ENCODE data around the gene SYK. TPM values are rescaled to one million over a fixed set of nuclear protein-coding genes. Genes with fewer than 3 reads are reported as not detected.

The SYK gene
- total RNA-seq, 1 donor from 2014 or later, result 88.9 TPM

DNA sequence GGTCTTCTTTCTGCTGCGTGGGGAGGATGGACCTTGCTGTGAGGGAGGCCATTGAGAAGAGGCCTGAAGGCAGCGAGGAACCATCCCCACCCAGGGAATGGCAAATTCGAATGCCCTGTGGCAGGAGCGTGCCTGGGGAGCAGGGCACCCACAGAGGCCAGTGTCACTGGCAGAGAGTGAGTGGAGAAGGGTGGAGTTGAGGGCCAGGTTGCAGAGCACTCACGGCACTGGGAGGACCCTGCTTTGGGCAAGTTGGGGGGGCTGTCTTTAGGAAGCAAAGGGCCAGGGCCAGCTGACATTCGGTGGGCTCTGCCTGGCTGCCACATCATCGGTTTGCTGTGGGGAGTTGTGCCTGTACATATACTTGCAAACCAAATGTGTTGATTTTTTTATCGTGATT, 47.2 kb downstream of the SYK start:
- no peak for ATAC-seq
- no peak for DNase-seq

DNA sequence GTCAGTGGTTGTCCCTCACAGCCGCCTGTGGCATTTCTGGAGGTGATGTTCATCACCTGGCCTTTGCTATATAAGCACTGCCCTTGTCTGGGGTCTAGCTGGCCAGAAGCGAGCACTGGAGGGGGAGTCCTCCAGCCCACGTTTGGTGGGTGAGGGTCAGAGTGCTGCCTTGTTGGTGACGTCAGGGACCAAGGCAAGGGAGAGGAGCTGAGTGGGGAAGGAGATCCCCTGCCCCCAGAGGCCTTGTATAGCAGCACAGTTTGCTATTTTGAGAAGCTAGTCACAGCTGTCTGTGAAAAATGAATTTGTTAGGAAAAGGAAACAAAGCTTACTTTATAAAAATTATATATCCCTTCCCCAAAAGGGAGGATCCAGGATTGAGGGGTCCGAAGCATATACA, 49.8 kb downstream of the SYK start:
- DNase-seq (no peak), ATAC-seq (no peak)
- TF ChIP-seq, protein P1, sequence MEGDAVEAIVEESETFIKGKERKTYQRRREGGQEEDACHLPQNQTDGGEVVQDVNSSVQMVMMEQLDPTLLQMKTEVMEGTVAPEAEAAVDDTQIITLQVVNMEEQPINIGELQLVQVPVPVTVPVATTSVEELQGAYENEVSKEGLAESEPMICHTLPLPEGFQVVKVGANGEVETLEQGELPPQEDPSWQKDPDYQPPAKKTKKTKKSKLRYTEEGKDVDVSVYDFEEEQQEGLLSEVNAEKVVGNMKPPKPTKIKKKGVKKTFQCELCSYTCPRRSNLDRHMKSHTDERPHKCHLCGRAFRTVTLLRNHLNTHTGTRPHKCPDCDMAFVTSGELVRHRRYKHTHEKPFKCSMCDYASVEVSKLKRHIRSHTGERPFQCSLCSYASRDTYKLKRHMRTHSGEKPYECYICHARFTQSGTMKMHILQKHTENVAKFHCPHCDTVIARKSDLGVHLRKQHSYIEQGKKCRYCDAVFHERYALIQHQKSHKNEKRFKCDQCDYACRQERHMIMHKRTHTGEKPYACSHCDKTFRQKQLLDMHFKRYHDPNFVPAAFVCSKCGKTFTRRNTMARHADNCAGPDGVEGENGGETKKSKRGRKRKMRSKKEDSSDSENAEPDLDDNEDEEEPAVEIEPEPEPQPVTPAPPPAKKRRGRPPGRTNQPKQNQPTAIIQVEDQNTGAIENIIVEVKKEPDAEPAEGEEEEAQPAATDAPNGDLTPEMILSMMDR (IDR thresholded peaks at IDR 0.05), result no peak
- no peak overlapping the region for H3K27ac ChIP-seq
- H3K9me3 ChIP-seq, result no peaks in the 10 kb centered on the region
- H3K36me3 ChIP-seq, result peaks cover 38% of the 10 kb centered on the region
- H3K4me3 ChIP-seq, result no peak overlapping the region
- intact Hi-C loops (cut with DNase I), result no loop called here
- no peaks in the 10 kb centered on the region for H3K4me1 ChIP-seq
- H3K27me3 ChIP-seq (ENCODE audit: low read depth), result no peaks in the 10 kb centered on the region

More for the DNA sequence above, 47.2 kb downstream of the SYK start:
- Histone ChIP-seq H3K9me3 (no peaks in the 10 kb centered on the region), H3K4me1 (no peaks in the 10 kb centered on the region), H3K27me3 (ENCODE audit: low read depth) (no peaks in the 10 kb centered on the region), H3K36me3 (peaks cover 63% of the 10 kb centered on the region), H3K4me3 (no peak overlapping the region), H3K27ac (no peak overlapping the region)
- TF ChIP-seq, protein P1 (IDR thresholded peaks at IDR 0.05), result no peak
- intact Hi-C loops (cut with DNase I), result no loop called here

DNA sequence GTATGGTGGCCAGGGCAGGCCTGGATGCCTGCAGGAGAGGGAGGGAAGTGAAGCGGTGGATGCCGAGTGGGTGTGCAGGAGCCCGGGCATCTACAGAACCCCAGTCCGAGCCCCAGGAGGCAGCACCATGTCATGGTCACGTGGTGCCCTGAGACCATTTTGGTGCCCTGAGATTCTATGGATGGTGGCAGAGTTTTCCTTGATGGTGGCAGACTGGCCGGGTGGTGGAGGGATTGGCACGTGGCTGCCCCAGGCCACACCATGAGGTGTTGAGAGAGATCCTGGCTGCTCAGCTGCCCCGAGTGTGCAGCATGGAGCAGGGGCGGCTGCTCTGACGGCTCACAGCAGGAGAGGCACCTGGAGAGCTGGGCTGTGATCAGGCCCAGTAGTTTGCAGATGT, 52.3 kb downstream of the SYK start:
- no peaks in the 10 kb centered on the region for H3K9me3 ChIP-seq
- H3K4me1 ChIP-seq, result peaks cover 7% of the 10 kb centered on the region
- ATAC-seq, result no peak
- H3K27me3 ChIP-seq (ENCODE audit: low read depth), result no peaks in the 10 kb centered on the region
- no peak for DNase-seq
- H3K27ac ChIP-seq, result no peak overlapping the region
- TF ChIP-seq, protein P1 (IDR thresholded peaks at IDR 0.05), result no peak
- H3K4me3 ChIP-seq, result no peak overlapping the region
- H3K36me3 ChIP-seq, result peaks cover 24% of the 10 kb centered on the region
- intact Hi-C loops (cut with DNase I), result no loop called here

DNA sequence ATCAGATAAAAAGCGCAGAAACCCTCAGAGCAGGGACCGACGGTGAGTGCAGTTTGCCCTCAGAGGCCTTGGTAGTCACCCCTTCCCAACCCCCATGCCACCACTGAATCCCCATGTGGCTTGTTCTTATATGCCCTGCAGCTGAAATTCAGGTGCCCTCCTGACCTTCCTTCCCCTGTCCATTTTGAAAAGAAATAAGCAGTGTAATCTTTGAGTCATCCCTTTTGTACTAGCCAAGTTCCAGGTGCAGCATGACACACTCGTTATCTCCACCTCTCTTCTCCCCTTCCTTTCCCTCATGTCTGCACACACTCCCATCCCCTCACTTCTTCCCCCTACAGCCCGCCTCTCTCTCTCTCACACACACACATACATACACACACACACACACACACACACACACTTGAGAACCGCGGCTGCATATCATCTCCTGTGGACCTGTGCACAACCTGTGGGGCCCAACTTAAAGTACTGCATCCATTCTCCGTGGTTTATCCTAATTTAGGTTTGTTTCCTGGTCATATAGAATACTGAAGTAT, 53.1 kb downstream of the SYK start:
- H3K36me3 ChIP-seq, result peaks cover 17% of the 10 kb centered on the region
- H3K27ac ChIP-seq, result no peak overlapping the region
- no peak overlapping the region for H3K4me3 ChIP-seq
- no peaks in the 10 kb centered on the region for H3K27me3 ChIP-seq (ENCODE audit: low read depth)
- H3K9me3 ChIP-seq, result no peaks in the 10 kb centered on the region
- no peak for ATAC-seq
- TF ChIP-seq, protein P1 (IDR thresholded peaks at IDR 0.05), result no peak
- intact Hi-C loops (cut with DNase I), result no loop called here
- no peak for DNase-seq
- H3K4me1 ChIP-seq, result peaks cover 7% of the 10 kb centered on the region

DNA sequence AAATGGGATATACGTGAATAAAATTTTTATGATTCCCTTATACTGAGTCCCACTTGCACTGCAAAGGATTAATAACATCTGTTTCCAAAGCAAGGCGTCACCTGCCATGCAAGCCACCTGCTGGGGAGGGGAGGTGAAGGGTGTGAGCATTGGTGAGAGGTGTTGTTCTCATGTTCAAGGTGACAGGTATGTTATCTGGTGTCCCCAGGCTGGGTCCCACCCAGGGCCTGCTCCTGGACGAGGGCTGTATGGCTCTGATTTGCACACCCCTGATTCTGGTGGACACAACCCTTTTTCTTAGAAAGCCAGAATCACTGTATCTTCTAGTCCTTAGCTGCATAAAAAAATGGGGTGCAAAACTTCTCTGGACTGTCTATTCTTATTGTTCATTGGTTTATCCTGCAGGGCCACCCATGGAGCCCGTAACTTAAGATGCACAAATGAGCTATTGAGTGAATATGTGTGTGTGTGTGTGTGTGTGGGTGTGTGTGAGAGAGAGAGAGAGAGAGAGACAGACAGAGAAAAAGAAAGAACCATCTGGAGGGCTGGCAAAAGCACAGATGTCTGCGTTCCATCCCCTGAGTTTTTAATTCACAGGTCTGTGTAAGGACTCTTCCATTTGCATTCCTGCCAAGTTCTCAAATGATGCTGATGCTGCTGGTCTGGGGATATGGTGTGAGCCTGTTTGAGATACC, 53.7 kb downstream of the SYK start:
- H3K9me3 ChIP-seq, result no peaks in the 10 kb centered on the region
- no peak overlapping the region for H3K27ac ChIP-seq
- no peaks in the 10 kb centered on the region for H3K27me3 ChIP-seq (ENCODE audit: low read depth)
- intact Hi-C loops (cut with DNase I), result no loop called here
- H3K4me1 ChIP-seq, result peaks cover 7% of the 10 kb centered on the region
- ATAC-seq, result no peak
- TF ChIP-seq, protein P1 (IDR thresholded peaks at IDR 0.05), result no peak
- peaks cover 17% of the 10 kb centered on the region for H3K36me3 ChIP-seq
- no peak overlapping the region for H3K4me3 ChIP-seq
- no peak for DNase-seq
